ELF-1 (cell line): ENCODE data around the gene BCAS1.
"Not testable (repeated sequence)": the region's sequence is repeated elsewhere in the genome, so short reads cannot be mapped to it uniquely, and the experiment has no call there.

ENCODE experiments used
- DNase-seq: peaks from one replicate; pipeline ENCODE4 v3.0.0-alpha.2; 2016; ENCODE audit warnings: low read depth, low spot score

The BCAS1 gene

GRCh38 chr20:54019585-54019984, 50.8 kb downstream of the BCAS1 start:
- no peak for DNase-seq

- DNase-seq: no peak
Measured at GRCh38 chr20:54019127-54019526, 51.3 kb downstream of the BCAS1 start.

DNA sequence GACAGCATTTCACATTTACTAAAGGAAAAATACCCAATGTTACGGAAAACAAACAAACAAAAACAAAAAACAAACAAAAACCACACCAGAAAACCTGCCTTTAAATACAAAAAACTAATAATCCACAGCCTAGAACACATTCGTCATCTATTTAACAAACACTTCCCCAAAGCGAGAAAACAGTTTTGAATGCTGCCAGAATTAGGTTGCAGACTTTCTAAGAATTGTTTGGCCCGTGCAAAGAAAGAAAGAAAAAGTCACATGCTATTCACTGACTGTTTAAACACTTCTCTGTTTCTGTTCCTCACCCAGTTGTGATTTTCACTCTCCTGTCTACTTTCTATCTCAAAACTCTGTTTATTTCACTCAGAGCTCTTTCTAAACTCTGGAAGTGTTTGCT, 52.5 kb downstream of the BCAS1 start:
- no peak for DNase-seq

GRCh38 chr20:54015496-54015895, 54.9 kb downstream of the BCAS1 start:
- no peak for DNase-seq

DNA sequence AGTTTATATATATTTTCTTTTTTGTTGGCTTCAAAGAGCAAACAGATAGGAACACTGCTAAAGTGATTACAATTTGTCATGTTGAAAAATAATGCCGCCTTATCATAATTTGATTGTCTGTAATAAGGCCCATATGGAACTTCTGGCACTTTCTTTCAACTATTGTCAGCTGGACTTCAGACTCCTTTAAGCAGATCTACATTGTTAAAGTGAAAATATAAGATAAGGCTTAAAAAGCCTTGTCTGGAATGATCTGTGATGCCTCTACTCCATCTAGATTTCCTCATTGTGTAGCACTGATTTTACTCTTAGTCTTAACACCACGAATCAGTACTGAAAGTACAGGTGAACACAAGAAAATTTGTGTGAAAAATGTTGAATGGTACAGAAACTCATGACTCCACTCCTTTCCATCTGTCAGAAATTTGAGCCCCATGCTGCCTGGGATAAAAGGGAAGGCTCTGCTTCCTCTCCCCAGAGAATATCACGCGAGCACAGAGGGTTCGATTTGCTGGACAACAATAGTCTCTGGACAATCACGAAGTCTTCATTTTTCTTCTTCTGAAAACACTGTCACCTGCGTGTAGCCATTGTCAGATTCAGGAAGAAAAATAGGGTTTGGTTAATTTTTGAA, 56.0 kb downstream of the BCAS1 start:
- DNase-seq: no peak

DNA sequence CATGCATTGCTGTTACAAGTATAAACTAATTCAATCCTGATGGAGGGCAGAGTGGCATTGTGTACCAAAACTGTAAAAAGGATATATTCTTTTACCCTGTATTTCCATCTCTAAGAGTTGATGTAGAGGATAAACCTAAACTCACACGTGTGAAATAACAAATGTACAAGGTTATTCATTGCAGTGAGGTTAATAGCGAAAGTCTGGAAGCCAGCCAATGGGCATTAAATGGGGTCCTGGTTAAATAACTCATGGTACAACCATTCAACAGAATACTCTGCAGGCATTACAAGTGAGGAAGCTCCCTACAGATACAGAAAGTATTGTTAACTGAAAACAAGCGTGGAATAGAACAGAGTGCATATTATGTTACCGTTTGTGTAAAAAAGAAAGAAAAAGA, 56.9 kb downstream of the BCAS1 start:
- DNase-seq: no peak

- no peak for DNase-seq
Measured at GRCh38 chr20:54011346-54011745, 59.0 kb downstream of the BCAS1 start.

- DNase-seq: not testable (repeated sequence)
Measured at GRCh38 chr20:54006216-54006615, 64.2 kb downstream of the BCAS1 start.

- no peak for DNase-seq
Measured at GRCh38 chr20:54005524-54005923, 64.9 kb downstream of the BCAS1 start.

DNA sequence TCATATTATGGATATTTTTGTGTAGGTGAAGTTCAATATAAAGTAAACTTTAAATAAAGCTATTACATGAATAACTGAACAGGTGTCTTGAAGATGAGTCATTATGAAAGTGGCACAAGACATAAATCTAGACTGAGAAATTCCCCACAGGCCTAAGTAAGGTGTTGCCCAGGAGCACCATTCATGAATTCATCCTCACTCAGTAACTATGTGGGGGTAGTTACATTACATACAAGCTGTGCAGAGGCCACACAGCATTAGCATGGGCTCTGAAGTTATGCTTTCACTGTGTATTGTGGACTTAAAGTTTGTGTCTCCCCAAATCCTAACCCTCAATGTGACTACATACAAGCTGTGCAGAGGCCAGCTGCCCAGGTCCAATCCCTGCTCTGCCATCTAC, 65.9 kb downstream of the BCAS1 start:
- DNase-seq: no peak

DNA sequence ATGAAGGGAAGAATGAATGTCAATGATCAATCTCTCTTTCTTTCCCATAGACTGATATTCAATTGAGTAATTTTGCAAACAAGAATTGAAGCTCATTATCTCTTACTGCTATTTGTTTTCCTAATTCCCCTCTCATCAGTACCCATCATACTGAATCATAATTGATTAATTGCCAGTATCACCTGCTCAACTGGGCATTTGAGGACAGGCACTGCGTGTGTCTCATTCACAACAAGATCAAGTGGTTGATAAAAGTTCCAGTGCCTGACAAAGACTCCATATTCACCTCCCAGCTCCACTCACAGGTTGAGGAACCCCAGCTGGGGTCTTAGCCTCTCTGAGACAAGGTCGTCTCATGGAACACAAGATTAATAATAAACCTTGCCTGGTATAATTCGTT, 67.7 kb downstream of the BCAS1 start:
- DNase-seq: no peak

- no peak for DNase-seq
Measured at GRCh38 chr20:54002056-54002575, 68.3 kb downstream of the BCAS1 start.

DNA sequence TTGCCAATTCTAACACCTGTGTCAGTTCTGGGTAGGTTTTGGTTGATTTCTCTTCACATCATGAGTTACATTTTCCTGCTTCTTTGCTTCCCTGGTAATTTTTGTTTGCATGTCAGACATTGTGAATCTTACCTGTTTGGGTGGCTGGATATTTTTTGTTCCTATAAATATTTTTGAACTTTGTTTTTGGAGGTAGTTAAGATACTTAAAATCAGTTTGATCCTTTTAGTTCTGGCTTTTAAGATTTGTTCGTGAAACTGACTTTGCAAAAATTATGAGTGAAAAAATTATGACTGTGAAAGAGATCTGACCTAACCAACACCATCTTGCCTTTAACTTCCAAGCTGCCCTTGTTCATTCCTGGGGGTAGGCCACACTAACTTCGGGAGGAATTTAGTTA, 69.5 kb downstream of the BCAS1 start:
- no peak for DNase-seq

DNA sequence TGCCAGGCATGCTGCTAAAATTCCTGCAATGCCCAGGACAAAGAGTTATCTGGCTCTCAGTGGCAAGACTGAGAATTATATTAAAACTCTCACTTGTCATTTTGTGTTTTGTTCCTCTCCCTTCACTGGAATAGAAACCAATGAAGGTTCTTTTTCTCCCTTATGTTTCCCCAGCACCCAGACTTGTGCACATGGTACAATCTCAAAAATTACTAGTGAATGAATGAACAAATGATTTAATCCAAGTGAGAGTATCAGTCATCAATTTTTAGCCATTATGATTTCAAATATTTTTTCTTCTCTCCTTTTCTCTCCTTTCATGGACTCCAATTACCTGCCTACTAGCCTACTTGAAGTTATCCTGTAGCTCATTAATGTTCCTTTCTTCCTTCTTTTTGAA, 70.1 kb downstream of the BCAS1 start:
- DNase-seq: no peak

DNA sequence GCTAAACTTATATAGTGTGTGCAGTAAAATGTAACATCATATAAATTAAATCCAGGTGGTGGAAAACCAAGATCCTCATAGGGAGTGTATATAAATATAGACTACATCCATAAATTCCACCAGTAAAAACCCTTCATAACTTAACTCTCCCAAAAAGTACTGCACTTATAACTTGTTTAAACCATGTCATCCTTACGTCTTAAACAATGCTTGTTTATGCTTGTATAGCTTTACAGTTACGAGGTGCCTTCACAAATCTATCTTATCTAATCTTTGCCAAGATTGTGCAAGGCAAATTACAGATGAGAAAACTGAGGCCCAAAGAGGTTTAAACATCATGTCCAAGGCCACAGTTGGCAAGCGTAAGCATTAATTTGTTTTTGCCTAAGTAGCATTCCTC, 71.3 kb downstream of the BCAS1 start:
- DNase-seq: no peak

DNA sequence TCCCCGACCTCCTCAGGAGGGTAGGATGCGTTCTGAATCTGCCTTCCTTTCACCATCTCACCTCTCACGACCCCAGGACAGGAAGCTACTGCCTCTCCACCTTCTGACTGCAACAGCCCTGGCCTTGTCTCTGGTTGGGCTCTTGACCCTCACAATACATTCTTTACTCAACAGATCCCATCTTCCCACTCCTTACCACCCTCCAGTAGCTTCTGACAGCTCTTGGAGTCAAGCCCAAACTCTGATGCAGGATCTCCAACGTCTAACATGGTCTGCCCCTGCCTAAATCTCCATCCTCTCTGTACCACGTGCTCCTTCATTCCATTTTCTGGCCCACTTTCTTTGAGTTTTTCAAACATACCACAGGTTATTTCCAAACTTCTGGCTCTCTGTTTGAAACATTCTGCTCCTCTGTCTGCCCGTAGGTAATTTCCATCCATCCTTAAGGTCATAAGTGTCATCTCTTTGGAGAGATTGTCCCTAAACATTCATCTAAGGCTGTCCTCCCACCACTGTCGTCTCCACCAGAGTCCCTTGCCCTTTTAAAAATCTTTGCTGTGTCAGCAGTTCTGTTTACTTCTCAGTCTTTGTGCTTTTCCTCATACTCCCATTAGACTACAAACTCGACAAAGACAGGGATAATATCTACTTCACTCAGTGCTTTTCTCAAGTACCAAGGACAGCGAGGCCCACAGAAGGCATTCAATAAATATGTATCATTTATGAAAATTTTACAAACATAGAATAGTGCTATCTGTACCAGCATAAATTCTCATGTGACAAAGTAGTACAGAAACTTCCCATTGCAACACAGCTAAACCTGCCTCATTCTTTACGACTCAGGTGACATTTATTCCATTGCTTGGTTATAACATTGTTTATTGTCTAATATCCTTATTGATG, 73.6 kb downstream of the BCAS1 start:
- DNase-seq: no peak

DNA sequence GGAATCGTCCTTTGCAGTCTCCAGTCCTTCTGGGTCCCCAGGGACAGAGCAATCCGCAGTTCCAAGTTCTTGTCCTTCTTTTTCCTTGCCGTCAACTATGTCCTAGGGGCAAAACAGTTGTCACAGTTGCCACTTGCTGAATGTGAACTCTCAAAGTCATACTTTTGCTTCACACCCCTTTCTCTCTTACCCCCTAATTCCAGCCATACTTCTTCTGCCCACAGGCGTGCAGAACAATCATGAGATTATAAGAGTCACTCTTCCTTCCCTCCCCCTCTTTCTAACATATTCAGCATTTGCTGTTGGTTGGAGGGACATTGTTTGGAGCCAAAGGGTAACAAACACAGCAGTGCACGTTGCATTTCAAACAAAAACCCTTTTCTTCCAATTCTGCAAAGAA, 74.4 kb downstream of the BCAS1 start:
- DNase-seq: no peak

DNA sequence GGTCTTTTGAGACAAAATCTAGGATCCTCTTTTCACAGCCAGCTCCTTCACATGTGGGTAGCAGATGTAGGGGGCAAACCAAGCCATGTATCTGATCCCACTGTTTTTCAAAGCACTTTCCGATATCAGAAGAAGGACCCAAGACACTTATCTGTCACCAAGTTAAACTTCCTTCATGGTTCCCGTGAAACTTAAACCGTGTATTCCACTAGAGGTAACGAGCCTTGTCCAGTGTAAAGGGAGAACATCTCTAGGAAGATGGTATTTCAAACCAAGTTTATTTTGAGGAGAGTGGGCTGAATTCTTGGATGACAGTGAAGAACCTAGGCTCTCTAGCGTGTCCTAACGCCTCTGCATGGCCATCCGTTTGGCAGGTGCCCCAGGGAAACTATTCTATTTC, 76.3 kb downstream of the BCAS1 start:
- DNase-seq: no peak

GRCh38 chr20:53993310-53993709, 77.1 kb downstream of the BCAS1 start:
- DNase-seq: no peak

- no peak for DNase-seq
Measured at GRCh38 chr20:53990768-53991450, 79.5 kb downstream of the BCAS1 start.

DNA sequence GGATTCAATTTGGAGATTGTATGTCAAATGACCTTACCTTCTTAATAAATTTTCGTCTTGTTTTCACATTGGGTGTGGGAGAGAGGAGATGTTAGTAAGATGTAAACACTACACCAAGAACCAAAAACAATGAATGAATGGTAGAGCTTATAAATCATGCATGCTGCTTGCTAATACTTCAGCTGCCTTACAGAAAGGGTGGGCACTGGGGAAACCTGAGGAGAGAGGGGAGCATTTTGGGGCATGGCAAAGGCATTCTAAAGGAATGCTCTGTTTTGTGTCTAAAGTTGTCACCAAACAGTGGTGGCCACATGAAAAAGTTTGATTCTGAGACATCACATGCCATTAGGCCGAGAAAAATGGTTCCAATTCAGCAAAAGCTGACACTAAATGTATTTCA, 80.4 kb downstream of the BCAS1 start:
- no peak for DNase-seq

- no peak for DNase-seq
Measured at GRCh38 chr20:53989401-53989800, 81.0 kb downstream of the BCAS1 start.
